Measurements from ENCODE around the gene ADGRL3.
"Not testable (repeated sequence)": the region's sequence is repeated elsewhere in the genome, so short reads cannot be mapped to it uniquely, and the experiment has no call there.

ADGRL3 gene

DNA sequence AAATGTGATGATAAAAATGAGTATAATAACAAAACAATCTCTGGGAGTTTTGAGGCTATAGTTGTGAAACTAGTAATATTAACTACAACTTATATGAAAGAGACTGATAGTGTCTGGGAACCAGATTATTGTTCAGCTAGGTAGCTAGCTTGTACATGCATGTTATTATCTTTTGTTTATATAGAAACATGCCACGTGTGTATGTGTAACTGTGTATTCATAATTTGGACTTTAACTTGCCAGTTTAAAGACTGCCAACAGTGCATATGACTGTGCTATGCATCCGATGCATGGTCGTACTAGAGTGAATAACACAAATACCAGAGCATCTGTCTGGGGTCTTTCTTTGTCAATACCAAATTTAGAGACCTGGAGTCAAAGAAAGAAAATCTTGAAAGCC, 92.2 kb downstream of the ADGRL3 start:
- no peak for DNase-seq

DNA sequence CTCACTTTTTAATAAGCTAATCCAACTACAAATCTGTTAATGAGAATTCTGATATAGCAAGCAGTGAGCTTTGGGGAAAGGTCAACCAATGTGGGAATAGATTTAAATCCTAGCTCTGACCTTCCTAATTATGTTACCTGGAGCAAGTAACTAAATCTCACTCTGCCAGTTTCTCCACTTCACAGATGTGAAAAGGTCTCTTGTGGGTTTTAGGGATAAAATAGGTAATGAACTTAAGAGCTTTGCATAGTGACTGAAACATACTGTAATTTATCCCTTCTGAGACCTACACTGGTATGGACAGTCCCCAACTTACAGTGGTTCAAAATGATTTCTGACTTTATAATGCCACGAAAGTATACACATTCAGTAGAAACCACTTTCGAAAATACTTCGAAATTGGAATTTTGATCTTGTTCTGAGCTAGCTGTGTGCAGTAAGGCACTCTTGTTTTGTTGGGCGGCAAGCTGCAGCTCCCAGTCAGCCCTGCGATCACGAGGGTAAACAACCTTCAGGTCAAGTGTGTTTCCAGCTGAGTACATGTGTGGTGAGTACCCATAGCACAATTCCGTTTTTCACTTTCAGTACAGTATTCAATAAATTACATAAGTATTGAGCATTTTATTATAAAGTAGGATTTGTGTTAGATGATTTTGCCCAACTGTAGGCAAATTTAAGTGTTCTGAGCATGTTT, 93.7 kb downstream of the ADGRL3 start:
- no peak for DNase-seq

DNA sequence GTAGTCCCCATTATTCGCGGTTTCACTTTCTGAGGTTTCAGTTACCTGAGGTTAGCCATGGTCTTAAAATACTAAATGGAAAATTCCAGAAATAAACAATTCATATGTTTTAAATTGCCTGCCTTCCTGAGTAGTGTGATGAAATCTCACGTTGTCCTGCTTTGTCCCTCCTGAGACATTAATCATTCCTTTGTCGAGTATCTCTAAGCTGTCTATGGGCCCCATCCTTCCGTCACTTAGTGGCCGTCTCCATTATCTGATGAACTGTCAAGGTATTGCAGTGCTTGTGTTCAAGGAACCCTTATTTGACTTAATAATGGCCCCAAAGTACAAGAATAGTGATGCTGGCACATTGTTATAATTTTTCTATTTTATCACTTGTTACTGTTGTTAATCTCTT, 94.8 kb downstream of the ADGRL3 start:
- DNase-seq, result no peak

GRCh38 chr4:61296144-61296543, 96.0 kb downstream of the ADGRL3 start:
- no peak for DNase-seq

DNA sequence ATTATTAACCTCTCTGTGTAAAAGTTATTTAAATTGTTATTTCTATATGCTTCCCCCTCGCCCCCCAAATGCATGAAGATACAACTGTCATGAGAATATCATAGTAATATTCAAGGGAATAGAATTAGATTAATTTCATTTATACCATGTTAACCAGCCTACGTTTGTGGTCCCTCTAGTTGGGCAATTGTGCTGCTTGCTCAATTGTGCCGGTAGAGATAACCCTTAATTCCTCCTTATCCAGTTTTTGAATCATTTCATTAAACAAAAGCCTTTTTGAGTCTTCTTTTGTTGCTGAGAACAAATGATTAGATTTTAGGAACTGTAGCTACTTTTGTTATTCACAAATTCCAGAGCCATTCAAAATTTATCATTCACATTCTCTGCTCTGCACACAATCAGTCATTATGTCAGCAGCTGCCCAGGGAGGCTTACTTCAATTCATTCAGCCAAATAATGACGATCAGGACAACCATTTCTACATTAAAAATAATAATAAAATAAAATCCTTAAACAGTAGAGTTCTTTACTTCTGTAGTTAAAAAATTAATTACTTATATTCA, 98.1 kb downstream of the ADGRL3 start:
- no peak for DNase-seq

- no peak for DNase-seq
Measured at GRCh38 chr4:61299316-61299715, 99.2 kb downstream of the ADGRL3 start.

GRCh38 chr4:61300266-61300844, 100.2 kb downstream of the ADGRL3 start:
- DNase-seq, result no peak

- DNase-seq, result no peak
Measured at GRCh38 chr4:61301271-61301670, 101.1 kb downstream of the ADGRL3 start.

- no peak for DNase-seq
Measured at GRCh38 chr4:61308033-61308432, 107.9 kb downstream of the ADGRL3 start.

- no peak for DNase-seq
Measured at GRCh38 chr4:61309616-61310015, 109.5 kb downstream of the ADGRL3 start.

DNA sequence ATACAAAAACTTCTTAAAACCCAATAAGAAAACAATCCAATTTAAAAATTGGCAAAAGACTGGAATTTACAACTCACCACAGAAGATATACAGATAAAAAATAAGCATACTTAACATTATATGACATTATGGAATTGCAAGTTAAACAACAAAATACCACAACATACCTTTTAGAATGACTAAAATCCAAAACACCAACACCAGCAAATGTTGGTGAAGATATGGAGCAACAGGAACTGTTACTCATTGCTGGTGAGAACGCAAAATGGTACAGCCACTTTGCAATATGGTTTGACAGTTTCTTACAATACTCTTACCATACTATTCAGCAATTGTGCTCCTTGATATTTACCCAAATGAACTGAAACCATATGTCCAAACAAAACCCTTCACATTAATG, 112.4 kb downstream of the ADGRL3 start:
- DNase-seq, result no peak

- DNase-seq, result no peak
Measured at GRCh38 chr4:61318431-61318830, 118.3 kb downstream of the ADGRL3 start.

DNA sequence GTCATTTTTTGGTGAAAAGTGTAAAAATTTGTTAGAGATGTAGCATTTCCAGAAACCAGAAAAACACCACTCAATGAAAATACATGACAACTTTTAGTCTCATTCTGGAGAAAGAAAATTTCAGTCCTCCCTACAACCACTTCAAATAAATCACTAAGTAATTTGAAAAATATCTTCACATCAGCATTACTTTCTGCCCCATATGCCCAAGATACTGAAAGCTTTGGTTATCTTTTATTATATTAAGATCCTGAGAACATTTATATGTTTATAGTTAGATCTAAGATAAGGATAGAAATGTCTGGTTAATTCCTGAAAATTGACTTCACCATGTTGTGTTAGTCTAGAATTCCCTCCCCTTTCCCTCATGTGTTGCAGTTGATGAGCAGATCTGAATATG, 119.0 kb downstream of the ADGRL3 start:
- DNase-seq, result no peak

- DNase-seq, result no peak
Measured at GRCh38 chr4:61320154-61320553, 120.0 kb downstream of the ADGRL3 start.

DNA sequence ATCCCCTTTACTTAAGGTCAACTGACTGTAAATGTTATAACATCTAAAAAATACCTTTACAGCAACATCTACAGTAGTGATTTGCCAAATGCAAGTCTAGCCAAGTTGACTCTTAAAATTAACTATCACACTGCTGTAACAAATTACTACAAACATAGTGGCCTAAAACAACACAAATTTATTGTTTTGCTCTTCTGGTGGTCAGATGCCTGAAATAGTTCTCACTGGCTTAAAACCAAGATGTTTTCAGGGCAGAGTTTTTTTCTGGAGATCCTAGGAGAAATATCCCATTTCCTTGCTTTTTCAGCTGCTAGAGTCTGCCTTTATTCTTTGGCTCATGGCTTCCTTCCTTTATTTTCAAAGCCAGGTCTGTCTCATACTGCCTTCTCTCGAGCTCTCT, 120.5 kb downstream of the ADGRL3 start:
- DNase-seq, result no peak

DNA sequence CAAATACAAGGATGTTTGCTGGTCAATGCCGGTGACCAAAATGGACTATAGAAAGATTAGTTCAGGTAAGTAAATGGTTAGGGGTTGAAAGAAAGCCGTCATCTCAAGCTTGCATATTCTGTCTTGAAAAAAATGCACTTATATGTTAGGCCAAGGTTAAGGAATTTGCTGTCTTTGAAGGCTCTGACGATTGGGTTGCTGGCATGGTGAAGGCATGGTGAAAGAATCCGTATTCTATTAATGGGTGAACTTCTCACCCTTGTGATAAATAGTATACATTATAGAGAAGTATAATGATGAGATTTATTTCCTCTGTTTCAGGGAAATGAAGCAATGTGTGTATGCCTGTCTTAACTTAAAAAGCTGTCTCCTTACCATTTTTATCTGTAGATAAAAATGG, 132.6 kb downstream of the ADGRL3 start:
- no peak for DNase-seq

- no peak for DNase-seq
Measured at GRCh38 chr4:61333490-61333889, 133.4 kb downstream of the ADGRL3 start.

DNA sequence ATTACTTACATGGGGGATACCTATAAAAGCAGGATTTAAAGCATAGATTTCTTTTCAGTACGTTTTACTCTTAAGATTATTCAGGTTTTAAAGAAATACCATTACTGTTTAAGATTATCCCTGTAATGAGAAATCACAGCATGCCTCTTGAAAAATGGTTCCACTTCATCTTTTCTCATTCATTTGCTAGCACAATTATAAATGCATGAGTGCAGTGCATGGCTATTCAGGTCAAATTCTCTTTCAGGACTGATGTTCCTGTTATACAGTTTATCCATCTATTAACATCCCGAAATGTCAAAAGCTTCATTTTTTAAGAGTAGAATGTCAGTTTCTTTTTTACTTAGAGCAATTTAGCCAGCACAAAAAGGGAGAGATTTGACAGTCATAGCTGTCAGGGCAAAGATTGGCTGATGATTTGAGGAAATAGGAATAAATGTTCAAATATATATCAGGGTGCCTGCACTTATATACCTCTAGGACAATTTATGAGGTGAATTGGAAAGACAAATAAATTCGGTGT, 135.2 kb downstream of the ADGRL3 start:
- no peak for DNase-seq

DNA sequence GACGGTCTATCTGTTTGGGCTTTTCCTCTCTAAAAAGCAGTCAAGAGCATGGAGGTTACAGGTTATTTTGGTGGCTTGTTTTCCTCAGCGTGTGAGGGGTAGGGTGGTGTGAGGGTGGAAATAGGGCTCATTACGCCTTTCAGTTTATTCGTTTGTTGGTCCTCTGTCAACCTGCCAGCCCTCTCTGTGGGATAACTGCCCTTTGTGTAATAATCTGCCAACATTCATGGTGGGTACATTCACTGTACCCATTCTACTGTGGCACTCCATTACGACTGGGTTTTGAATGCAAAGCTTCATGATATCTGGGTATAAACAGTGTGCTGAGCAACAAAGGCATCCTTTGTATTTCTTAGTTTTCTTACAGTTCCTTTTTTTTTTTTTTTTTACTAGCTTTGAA, 136.4 kb downstream of the ADGRL3 start:
- no peak for DNase-seq

GRCh38 chr4:61336916-61337315, 136.8 kb downstream of the ADGRL3 start:
- DNase-seq, result no peak

- DNase-seq, result no peak
Measured at GRCh38 chr4:61342061-61342460, 141.9 kb downstream of the ADGRL3 start.

GRCh38 chr4:61350932-61351331, 150.8 kb downstream of the ADGRL3 start:
- DNase-seq, result no peak

GRCh38 chr4:61356696-61357095, 156.6 kb downstream of the ADGRL3 start:
- DNase-seq, result no peak

DNA sequence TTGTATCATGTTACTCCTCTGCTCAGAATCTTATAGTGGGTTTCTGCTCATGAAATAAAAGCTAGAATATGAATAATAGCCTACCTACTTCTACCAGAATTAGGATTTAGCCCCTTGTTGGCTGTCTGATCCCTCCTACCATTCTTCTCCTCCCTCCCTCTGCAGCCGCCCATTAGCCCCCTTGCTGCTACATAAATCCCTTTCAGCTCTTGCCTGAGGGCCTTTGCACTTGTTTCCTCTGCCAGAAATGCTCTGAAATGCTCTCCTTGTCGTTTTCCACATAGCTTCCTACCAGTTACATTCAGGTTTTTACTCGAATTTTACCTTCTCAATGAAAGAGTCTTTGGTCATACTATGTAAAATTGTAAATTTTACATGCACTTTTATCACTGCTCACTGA, 159.2 kb downstream of the ADGRL3 start:
- no peak for DNase-seq

DNA sequence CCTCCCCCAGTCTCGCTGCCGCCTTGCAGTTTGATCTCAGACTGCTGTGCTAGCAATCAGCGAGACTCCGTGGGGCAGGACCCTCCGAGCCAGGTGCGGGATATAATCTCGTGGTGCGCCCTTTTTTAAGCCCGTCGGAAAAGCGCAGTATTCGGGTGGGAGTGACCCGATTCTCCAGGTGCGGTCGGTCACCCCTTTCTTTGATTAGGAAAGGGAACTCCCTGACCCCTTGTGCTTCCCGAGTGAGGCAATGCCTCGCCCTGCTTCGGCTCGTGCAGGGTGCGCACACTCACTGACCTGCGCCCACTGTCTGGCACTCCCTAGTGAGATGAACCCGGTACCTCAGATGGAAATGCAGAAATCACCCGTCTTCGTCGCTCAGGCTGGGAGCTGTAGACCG, 172.7 kb downstream of the ADGRL3 start:
- DNase-seq, result not testable (repeated sequence)

All from CD4-positive, alpha-beta T cell treated with Interleukin-12 subunit alpha and Interleukin-12 subunit beta, for 1 hour (primary cell).